Measurements from ENCODE around the gene PPM1F. TPM values are rescaled to one million over a fixed set of nuclear protein-coding genes. Genes with fewer than 3 reads are reported as not detected.

PPM1F gene
- total and polyA plus RNA-seq, 10 of the 15 experiments (the other 5 are each of a cell fraction or from before 2014, with no cell fraction given), result 0.55 to 26.3 (median 9.7) TPM

DNA sequence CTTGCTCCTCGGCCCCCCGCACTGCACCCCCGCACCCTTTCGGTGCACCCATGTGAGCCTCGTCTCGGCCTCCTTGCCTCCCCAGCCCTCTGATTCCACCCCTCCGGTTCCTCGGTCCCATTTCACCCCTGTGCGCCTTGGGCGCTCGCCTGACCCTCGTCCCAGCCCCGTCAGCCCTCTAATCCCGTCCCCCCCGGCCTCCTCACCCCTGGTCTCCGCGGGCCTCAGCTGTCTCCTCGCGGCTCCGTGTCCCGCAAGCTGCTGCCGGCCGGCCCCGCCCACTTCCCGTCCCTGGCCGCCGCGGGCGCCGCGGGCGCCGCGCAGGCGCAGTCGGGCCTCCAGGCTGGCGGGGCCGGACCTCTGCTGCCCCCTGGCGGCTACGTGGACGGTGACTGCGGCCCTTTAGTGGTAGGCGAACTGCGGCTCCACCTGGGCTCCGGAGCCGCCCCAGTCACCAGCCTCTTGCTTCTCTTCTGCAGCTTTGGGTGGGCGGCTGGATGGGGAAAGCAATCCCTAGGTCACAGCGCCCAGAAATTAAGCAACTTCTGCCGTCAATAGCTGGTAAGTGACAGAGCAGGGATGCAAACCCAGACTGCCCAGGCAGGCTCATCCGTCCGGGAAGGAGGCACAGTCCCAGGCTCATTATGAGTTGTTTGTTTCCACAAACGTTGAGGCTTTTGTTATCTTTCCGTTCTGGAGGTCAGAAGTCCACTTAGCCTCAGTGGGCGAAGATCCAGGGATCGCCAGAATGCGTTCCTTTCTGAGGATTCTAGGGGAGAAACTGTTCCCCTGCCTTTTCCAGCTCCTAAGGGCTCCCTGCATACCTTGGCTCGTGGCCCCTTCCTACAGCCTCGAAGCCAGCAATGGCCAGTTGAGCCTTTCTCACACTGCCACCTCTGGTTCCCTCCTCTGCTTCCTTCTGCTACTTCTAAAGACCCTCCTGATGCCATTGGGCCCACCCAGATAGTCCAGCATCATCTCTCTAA lies at the start of gene PPM1F (continued):
- TF ChIP-seq, protein P1, sequence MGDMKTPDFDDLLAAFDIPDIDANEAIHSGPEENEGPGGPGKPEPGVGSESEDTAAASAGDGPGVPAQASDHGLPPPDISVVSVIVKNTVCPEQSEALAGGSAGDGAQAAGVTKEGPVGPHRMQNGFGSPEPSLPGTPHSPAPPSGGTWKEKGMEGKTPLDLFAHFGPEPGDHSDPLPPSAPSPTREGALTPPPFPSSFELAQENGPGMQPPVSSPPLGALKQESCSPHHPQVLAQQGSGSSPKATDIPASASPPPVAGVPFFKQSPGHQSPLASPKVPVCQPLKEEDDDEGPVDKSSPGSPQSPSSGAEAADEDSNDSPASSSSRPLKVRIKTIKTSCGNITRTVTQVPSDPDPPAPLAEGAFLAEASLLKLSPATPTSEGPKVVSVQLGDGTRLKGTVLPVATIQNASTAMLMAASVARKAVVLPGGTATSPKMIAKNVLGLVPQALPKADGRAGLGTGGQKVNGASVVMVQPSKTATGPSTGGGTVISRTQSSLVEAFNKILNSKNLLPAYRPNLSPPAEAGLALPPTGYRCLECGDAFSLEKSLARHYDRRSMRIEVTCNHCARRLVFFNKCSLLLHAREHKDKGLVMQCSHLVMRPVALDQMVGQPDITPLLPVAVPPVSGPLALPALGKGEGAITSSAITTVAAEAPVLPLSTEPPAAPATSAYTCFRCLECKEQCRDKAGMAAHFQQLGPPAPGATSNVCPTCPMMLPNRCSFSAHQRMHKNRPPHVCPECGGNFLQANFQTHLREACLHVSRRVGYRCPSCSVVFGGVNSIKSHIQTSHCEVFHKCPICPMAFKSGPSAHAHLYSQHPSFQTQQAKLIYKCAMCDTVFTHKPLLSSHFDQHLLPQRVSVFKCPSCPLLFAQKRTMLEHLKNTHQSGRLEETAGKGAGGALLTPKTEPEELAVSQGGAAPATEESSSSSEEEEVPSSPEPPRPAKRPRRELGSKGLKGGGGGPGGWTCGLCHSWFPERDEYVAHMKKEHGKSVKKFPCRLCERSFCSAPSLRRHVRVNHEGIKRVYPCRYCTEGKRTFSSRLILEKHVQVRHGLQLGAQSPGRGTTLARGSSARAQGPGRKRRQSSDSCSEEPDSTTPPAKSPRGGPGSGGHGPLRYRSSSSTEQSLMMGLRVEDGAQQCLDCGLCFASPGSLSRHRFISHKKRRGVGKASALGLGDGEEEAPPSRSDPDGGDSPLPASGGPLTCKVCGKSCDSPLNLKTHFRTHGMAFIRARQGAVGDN (IDR thresholded peaks at IDR 0.05), result peak; percentile 48
- TF ChIP-seq ZNF24 (IDR thresholded peaks at IDR 0.05) (no peak), POU2F2 (IDR thresholded peaks at IDR 0.05; ENCODE audit: borderline replicate concordance, low read depth, low read length) (no peak), RAD51 (IDR thresholded peaks at IDR 0.05) (no peak), RAD21 (IDR thresholded peaks at IDR 0.05; ENCODE audit: insufficient read depth, low read depth, low read length) (peak; percentile 75), MEF2A (IDR thresholded peaks at IDR 0.05; ENCODE audit: insufficient read depth, low read depth, low read length) (0 out of 2 replicates have a peak, but pooled peaks have one; percentile 42), MYC (IDR thresholded peaks at IDR 0.05; ENCODE audit: insufficient read depth, insufficient read length, insufficient replicate concordance, low read length, severe bottlenecking) (no peak), FOS (IDR thresholded peaks at IDR 0.05; ENCODE audit: borderline replicate concordance, extremely low read depth, insufficient read length) (no peak), TARDBP (IDR thresholded peaks at IDR 0.05; ENCODE audit: borderline replicate concordance) (no peak), KDM1A (IDR thresholded peaks at IDR 0.05; ENCODE audit: borderline replicate concordance) (no peak), CBX5 (IDR thresholded peaks at IDR 0.05; ENCODE audit: low read depth) (no peak), SRF (IDR thresholded peaks at IDR 0.05; ENCODE audit: low read depth in 2 of 2, low read length in 2 of 2) (no peak), ASH2L (IDR thresholded peaks at IDR 0.05; ENCODE audit: borderline replicate concordance, low read depth) (no peak), BCL11A (IDR thresholded peaks at IDR 0.05; ENCODE audit: low read depth, low read length) (no peak), CHD2 (IDR thresholded peaks at IDR 0.05; ENCODE audit: borderline replicate concordance, low read depth, low read length) (0 out of 2 replicates have a peak, but pooled peaks have one; percentile 17), GABPA (IDR thresholded peaks at IDR 0.05; ENCODE audit: low read depth) (no peak)
- TF ChIP-seq, protein P2, sequence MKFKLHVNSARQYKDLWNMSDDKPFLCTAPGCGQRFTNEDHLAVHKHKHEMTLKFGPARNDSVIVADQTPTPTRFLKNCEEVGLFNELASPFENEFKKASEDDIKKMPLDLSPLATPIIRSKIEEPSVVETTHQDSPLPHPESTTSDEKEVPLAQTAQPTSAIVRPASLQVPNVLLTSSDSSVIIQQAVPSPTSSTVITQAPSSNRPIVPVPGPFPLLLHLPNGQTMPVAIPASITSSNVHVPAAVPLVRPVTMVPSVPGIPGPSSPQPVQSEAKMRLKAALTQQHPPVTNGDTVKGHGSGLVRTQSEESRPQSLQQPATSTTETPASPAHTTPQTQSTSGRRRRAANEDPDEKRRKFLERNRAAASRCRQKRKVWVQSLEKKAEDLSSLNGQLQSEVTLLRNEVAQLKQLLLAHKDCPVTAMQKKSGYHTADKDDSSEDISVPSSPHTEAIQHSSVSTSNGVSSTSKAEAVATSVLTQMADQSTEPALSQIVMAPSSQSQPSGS (IDR thresholded peaks at IDR 0.05; ENCODE audit: low read length), result no peak
- TF ChIP-seq, protein P3, sequence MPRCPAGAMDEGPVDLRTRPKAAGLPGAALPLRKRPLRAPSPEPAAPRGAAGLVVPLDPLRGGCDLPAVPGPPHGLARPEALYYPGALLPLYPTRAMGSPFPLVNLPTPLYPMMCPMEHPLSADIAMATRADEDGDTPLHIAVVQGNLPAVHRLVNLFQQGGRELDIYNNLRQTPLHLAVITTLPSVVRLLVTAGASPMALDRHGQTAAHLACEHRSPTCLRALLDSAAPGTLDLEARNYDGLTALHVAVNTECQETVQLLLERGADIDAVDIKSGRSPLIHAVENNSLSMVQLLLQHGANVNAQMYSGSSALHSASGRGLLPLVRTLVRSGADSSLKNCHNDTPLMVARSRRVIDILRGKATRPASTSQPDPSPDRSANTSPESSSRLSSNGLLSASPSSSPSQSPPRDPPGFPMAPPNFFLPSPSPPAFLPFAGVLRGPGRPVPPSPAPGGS (IDR thresholded peaks at IDR 0.05; ENCODE audit: borderline replicate concordance, insufficient read depth, low read depth, low read length, poor library complexity, severe bottlenecking), result no peak
- TF ChIP-seq, protein P4, sequence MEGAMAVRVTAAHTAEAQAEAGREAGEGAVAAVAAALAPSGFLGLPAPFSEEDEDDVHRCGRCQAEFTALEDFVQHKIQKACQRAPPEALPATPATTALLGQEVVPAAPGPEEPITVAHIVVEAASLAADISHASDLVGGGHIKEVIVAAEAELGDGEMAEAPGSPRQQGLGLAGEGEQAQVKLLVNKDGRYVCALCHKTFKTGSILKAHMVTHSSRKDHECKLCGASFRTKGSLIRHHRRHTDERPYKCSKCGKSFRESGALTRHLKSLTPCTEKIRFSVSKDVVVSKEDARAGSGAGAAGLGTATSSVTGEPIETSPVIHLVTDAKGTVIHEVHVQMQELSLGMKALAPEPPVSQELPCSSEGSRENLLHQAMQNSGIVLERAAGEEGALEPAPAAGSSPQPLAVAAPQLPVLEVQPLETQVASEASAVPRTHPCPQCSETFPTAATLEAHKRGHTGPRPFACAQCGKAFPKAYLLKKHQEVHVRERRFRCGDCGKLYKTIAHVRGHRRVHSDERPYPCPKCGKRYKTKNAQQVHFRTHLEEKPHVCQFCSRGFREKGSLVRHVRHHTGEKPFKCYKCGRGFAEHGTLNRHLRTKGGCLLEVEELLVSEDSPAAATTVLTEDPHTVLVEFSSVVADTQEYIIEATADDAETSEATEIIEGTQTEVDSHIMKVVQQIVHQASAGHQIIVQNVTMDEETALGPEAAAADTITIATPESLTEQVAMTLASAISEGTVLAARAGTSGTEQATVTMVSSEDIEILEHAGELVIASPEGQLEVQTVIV (IDR thresholded peaks at IDR 0.05; ENCODE audit: borderline replicate concordance, partially characterized antibody), result no peak

All from GM12878 (cell line).